ENCODE results near the gene ABHD1. TPM values are rescaled to one million over a fixed set of nuclear protein-coding genes. Genes with fewer than 3 reads are reported as not detected.

ABHD1 gene
- total RNA-seq, 3 donors from 2014 or later (not counting 1 experiment from before 2014, with no cell fraction given), result 0.88 to 2.4 (median 1.2) TPM

DNA sequence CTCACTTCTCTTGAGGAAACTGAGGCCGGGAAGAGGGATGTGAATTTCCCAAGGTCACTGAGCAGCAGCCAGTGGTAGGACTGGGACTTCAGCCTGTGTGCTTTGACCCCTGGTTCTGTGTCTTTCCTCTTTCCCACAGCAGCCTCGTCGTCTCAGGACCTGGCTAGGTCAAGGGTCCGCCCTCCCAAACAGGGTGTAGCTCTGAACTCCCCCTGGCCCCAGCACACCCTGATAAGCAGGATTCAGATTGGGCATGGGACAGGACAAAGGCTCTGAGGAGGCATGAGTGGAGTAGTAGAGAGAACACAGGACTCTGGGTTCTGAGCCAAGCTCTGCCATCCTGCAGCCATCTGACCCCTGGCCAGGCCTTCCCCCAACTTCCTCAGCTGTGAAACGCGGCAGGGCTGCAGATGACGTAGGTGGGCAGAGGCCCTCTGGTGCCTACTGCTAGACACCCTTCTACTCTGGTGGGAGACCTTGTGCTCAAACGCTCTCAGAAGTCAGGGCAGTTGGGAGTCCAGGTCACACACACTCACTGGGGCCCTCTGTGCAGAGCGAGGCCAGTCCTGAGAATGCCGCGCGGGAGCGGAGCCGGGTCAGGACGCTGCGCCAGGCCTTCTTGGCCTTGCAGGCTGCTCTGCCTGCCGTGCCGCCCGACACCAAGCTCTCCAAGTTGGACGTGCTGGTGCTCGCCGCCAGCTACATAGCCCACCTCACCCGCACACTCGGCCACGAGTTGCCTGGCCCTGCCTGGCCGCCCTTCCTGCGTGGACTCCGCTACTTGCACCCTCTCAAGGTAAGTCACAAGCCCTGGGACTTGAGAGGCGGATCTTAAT is 26.2 kb downstream of the ABHD1 start:
- H3K4me3 ChIP-seq (ENCODE audit: low read length), result no peak overlapping the region
- Mint-ChIP-seq H3K9me3 (no peaks in the 10 kb centered on the region), H3K4me3 (no peak overlapping the region), H3K4me1 (no peaks in the 10 kb centered on the region), H3K27ac (no peak overlapping the region), H3K36me3 (no peaks in the 10 kb centered on the region), H3K27me3 (ENCODE audit: low read depth in 2 of 2) (peaks cover 5 to 10% of the 10 kb centered on the region in 2 donors)
- no peaks in the 10 kb centered on the region for H3K9me3 ChIP-seq (ENCODE audit: control insufficient read depth, insufficient read depth, low read length)
- TF ChIP-seq, protein P1, sequence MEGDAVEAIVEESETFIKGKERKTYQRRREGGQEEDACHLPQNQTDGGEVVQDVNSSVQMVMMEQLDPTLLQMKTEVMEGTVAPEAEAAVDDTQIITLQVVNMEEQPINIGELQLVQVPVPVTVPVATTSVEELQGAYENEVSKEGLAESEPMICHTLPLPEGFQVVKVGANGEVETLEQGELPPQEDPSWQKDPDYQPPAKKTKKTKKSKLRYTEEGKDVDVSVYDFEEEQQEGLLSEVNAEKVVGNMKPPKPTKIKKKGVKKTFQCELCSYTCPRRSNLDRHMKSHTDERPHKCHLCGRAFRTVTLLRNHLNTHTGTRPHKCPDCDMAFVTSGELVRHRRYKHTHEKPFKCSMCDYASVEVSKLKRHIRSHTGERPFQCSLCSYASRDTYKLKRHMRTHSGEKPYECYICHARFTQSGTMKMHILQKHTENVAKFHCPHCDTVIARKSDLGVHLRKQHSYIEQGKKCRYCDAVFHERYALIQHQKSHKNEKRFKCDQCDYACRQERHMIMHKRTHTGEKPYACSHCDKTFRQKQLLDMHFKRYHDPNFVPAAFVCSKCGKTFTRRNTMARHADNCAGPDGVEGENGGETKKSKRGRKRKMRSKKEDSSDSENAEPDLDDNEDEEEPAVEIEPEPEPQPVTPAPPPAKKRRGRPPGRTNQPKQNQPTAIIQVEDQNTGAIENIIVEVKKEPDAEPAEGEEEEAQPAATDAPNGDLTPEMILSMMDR (IDR thresholded peaks at IDR 0.05), result no peak
- 90% methylated on average over 29 of the region's 29 CpGs for WGBS (ENCODE audit: insufficient coverage)
- H3K36me3 ChIP-seq (ENCODE audit: control insufficient read depth, insufficient read depth, low read length), result no peaks in the 10 kb centered on the region
- ATAC-seq (peak in 1 of 3 donors; percentile 15), DNase-seq (no peak)
- intact Hi-C loops (cut with micrococcal nuclease), result no loop called here
- H3K27ac ChIP-seq (ENCODE audit: low read length), result no peak overlapping the region
- no peaks in the 10 kb centered on the region for H3K27me3 ChIP-seq (ENCODE audit: control insufficient read depth, insufficient read depth, low read length)
- no peaks in the 10 kb centered on the region for H3K4me1 ChIP-seq (ENCODE audit: control insufficient read depth, insufficient read depth, low read length)

DNA sequence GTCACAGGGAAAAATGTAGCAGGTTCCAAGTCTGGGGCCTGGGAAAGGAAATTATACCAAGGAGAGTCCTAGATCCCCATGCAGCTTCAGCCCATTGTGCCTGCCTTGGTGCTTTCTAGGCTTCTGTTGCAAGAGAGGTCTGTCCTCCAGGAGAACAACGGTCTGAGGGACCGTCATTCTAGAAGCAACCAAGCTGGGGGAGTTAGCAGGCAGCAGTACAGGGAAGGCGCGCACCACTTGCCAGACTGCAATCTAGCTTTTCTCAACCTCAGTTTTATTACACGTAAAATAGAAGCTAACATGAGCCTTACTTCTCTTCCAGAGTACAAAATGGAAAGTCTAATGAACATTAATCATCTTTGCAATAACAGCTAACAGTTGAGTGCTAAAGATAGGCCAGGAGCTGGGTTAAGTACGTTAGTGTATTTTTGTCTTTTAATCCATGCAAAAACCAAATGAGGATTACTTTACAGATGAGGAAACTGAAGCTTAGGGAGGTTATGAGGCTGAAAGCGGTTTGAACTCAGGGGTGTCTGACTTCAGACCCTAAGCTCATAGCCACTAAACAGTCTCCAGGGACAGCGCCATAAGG is 27.1 kb downstream of the ABHD1 start:
- H3K27ac Mint-ChIP-seq, result no peak overlapping the region
- no peaks in the 10 kb centered on the region for H3K4me1 Mint-ChIP-seq
- H3K9me3 ChIP-seq (ENCODE audit: control insufficient read depth, insufficient read depth, low read length), result no peaks in the 10 kb centered on the region
- H3K4me3 ChIP-seq (ENCODE audit: low read length), result no peak overlapping the region
- intact Hi-C loops (cut with micrococcal nuclease), result no loop called here
- peaks cover 0 to 8% of the 10 kb centered on the region in 2 donors for H3K27me3 Mint-ChIP-seq (ENCODE audit: low read depth in 2 of 2)
- TF ChIP-seq, protein P1 (IDR thresholded peaks at IDR 0.05), result no peak
- no peaks in the 10 kb centered on the region for H3K4me1 ChIP-seq (ENCODE audit: control insufficient read depth, insufficient read depth, low read length)
- no peaks in the 10 kb centered on the region for H3K36me3 Mint-ChIP-seq
- no peaks in the 10 kb centered on the region for H3K36me3 ChIP-seq (ENCODE audit: control insufficient read depth, insufficient read depth, low read length)
- no peak overlapping the region for H3K27ac ChIP-seq (ENCODE audit: low read length)
- ATAC-seq, result no peak
- 91% methylated on average over 8 of the region's 8 CpGs for WGBS (ENCODE audit: insufficient coverage)
- H3K9me3 Mint-ChIP-seq, result no peaks in the 10 kb centered on the region
- no peaks in the 10 kb centered on the region for H3K27me3 ChIP-seq (ENCODE audit: control insufficient read depth, insufficient read depth, low read length)
- no peak for DNase-seq
- no peak overlapping the region for H3K4me3 Mint-ChIP-seq

DNA sequence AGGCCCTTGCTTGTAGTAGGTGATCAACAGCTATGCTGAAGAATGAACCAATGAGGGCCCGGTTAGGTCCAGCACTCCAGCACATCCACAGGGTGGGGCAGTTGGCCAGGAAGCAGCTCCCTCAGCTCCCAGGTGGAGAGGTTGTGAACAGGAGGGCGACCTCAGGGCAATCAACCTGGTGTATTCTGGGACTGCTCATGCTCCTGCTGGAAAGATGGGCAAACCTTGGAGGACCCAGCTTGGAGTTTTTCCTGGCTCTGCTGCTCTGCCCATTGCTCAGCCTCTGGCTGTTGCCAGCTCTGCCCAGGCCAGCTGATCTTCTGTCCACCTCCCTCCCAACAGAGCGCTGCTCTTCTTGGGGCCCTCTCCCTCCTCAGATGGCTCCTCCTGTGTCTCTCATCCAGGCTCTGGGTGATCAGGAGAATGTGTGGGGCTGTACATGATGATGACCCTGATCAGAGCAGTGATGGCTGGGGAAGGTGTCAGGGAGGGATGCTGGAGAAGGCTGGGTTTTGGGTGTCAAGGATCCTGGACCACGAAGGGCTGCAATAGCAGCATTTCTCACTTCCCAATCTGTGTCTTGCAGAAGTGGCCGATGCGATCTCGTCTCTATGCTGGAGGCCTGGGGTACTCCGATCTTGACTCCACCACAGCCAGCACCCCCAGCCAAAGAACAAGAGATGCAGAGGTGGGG is 28.6 kb downstream of the ABHD1 start:
- Histone ChIP-seq H3K4me3 (ENCODE audit: low read length) (no peak overlapping the region), H3K4me1 (ENCODE audit: control insufficient read depth, insufficient read depth, low read length) (no peaks in the 10 kb centered on the region), H3K27me3 (ENCODE audit: control insufficient read depth, insufficient read depth, low read length) (no peaks in the 10 kb centered on the region), H3K27ac (ENCODE audit: low read length) (no peak overlapping the region), H3K36me3 (ENCODE audit: control insufficient read depth, insufficient read depth, low read length) (no peaks in the 10 kb centered on the region), H3K9me3 (ENCODE audit: control insufficient read depth, insufficient read depth, low read length) (no peaks in the 10 kb centered on the region)
- H3K4me1 Mint-ChIP-seq, result no peaks in the 10 kb centered on the region
- no peaks in the 10 kb centered on the region for H3K9me3 Mint-ChIP-seq
- ATAC-seq (no peak), DNase-seq (no peak)
- TF ChIP-seq, protein P1 (IDR thresholded peaks at IDR 0.05), result no peak
- WGBS (ENCODE audit: insufficient coverage), result 95% methylated on average over 8 of the region's 8 CpGs
- no peak overlapping the region for H3K4me3 Mint-ChIP-seq
- H3K36me3 Mint-ChIP-seq, result no peaks in the 10 kb centered on the region
- intact Hi-C loops (cut with micrococcal nuclease), result no loop called here
- H3K27ac Mint-ChIP-seq, result no peak overlapping the region
- peaks cover 0 to 6% of the 10 kb centered on the region in 2 donors for H3K27me3 Mint-ChIP-seq (ENCODE audit: low read depth in 2 of 2)
